Suppressor macrophage treated with lipopolysaccharide for 1 hour (primary cell): ENCODE measurements around the gene VPS29.

Experiments used
- DNase-seq, 3 donors: peaks; one replicate each; pipeline ENCODE4 v3.0.0-alpha.2; 2020 to 2022

The VPS29 gene

GRCh38 chr12:110501752-110502738 lies at the start of gene VPS29, which contains the start of gene RAD9B:
TSS of gene VPS29 (minus strand) at chr12:110502111. CDS start at chr12:110502051, 60 bp downstream.
TSS of gene RAD9B (plus strand) at chr12:110502331. CDS start at chr12:110502338, 7 bp downstream.
- peak; percentile 99 for DNase-seq

- no peak for DNase-seq
Observed at GRCh38 chr12:110550981-110551380, 49.1 kb upstream of the VPS29 start.

- no peak for DNase-seq
Observed at GRCh38 chr12:110549716-110550115, 47.8 kb upstream of the VPS29 start.

GRCh38 chr12:110548678-110549077 lies 46.8 kb upstream of the VPS29 start:
- DNase-seq = no peak

GRCh38 chr12:110547090-110547489 lies 45.2 kb upstream of the VPS29 start:
- DNase-seq = no peak

GRCh38 chr12:110546339-110546738 lies 44.4 kb upstream of the VPS29 start:
- DNase-seq = peak in 2 of 3 donors; percentile 46 to 55

GRCh38 chr12:110545812-110546211 lies 43.9 kb upstream of the VPS29 start:
- no peak for DNase-seq

- peak; percentile 67 to 93 (median 78) for DNase-seq
Observed at GRCh38 chr12:110545259-110545658, 43.3 kb upstream of the VPS29 start.

GRCh38 chr12:110543965-110544364 lies 42.1 kb upstream of the VPS29 start:
- DNase-seq = no peak

- DNase-seq = no peak
Observed at GRCh38 chr12:110543252-110543959, 41.5 kb upstream of the VPS29 start.

- no peak for DNase-seq
Observed at GRCh38 chr12:110540048-110540447, 38.1 kb upstream of the VPS29 start.

GRCh38 chr12:110538869-110539622 lies 37.1 kb upstream of the VPS29 start:
- no peak for DNase-seq

- no peak for DNase-seq
Observed at GRCh38 chr12:110537605-110538409, 35.9 kb upstream of the VPS29 start.

- peak; percentile 31 to 48 (median 44) for DNase-seq
Observed at GRCh38 chr12:110536834-110537604, 35.1 kb upstream of the VPS29 start.

GRCh38 chr12:110534811-110535210 lies 32.9 kb upstream of the VPS29 start:
- no peak for DNase-seq

GRCh38 chr12:110533607-110534006 lies 31.7 kb upstream of the VPS29 start:
- no peak for DNase-seq

GRCh38 chr12:110532644-110533043 lies 30.7 kb upstream of the VPS29 start:
- DNase-seq = no peak

GRCh38 chr12:110531741-110532333 lies 29.9 kb upstream of the VPS29 start:
- DNase-seq = no peak

- no peak for DNase-seq
Observed at GRCh38 chr12:110530511-110530910, 28.6 kb upstream of the VPS29 start.

GRCh38 chr12:110528277-110528839 lies 26.4 kb upstream of the VPS29 start:
- DNase-seq = no peak
